Calu3 (cell line): ENCODE results near the gene TBX20. TPM values are rescaled to one million over a fixed set of nuclear protein-coding genes. Genes with fewer than 3 reads are reported as not detected.

Experiments used
- BruUV-seq: library from RNA; stranded (reverse); fragments of 400-500 nt; replicated peaks from 2 replicates; lab custom pipeline; 2021; lab: Mats Ljungman, UMichigan
- CTCF ChIA-PET: fragments of 300-600 bp; sonication (Branson Sonifier 250); formaldehyde crosslinking; loops from one replicate; lab custom pipeline; 2022; ENCODE audit warnings: antibody characterized with exemption; lab: Charles Lee
- DNase-seq: peaks from one replicate; pipeline ENCODE4 v3.0.0; 2022
- H3K27ac Mint-ChIP-seq: one replicate; pipeline ENCODE4 v1.8.0; 2022; ENCODE audit warnings: mixed read lengths; ENCODE audit not compliant: unreplicated experiment
- H3K27me3 Mint-ChIP-seq: one replicate; pipeline ENCODE4 v1.8.0; 2022; ENCODE audit warnings: mixed read lengths; ENCODE audit not compliant: unreplicated experiment
- H3K36me3 Mint-ChIP-seq: one replicate; pipeline ENCODE4 v1.8.0; 2022; ENCODE audit warnings: mild to moderate bottlenecking, moderate library complexity, mixed read lengths; ENCODE audit not compliant: insufficient read depth, unreplicated experiment
- H3K4me1 Mint-ChIP-seq: one replicate; pipeline ENCODE4 v1.8.0; 2022; ENCODE audit warnings: mild to moderate bottlenecking, low read depth, mixed read lengths; ENCODE audit not compliant: unreplicated experiment
- H3K4me3 Mint-ChIP-seq: one replicate; pipeline ENCODE4 v1.8.0; 2022; ENCODE audit warnings: mild to moderate bottlenecking, low read depth, moderate library complexity, mixed read lengths; ENCODE audit not compliant: unreplicated experiment
- H3K9me3 Mint-ChIP-seq: one replicate; pipeline ENCODE4 v1.8.0; 2022; ENCODE audit warnings: low read depth, mixed read lengths; ENCODE audit not compliant: unreplicated experiment
- CTCF ChIP-seq: fragments of 200-600 bp; IDR thresholded peaks from one replicate; pipeline ENCODE4 v1.8.0; 2022; ENCODE audit warnings: antibody characterized with exemption; ENCODE audit not compliant: unreplicated experiment
- intact Hi-C: fragments of 100-400 bp; cut with micrococcal nuclease; formaldehyde crosslinking; loops from one replicate; pipeline ENCODE4 v1.10.0; 2022; ENCODE audit not compliant: unreplicated experiment
- total RNA-seq: library from RNA; stranded (reverse); gene quantifications from 2 replicates; pipeline ENCODE4 v1.2.3, GENCODE V29; 2022

TBX20 gene
- total RNA-seq, 1 experiment from 2014 or later, result 3.4 TPM

GRCh38 chr7:35251606-35252310, 2.1 kb downstream of the TBX20 start:
- H3K4me3 Mint-ChIP-seq, result peak overlapping the region; percentile 71

GRCh38 chr7:35250941-35251340, 3.0 kb downstream of the TBX20 start:
- CTCF ChIA-PET, result no interaction called here
- H3K4me1 Mint-ChIP-seq, result peaks cover 19% of the 10 kb centered on the region
- H3K36me3 Mint-ChIP-seq, result peaks cover 3% of the 10 kb centered on the region
- no peak for TF ChIP-seq CTCF
- H3K4me3 Mint-ChIP-seq, result no peak overlapping the region
- BruUV-seq, result no TSS peak
- H3K27ac Mint-ChIP-seq, result no peak overlapping the region
- H3K9me3 Mint-ChIP-seq, result no peaks in the 10 kb centered on the region
- H3K27me3 Mint-ChIP-seq, result peaks cover 66% of the 10 kb centered on the region
- no peak for DNase-seq
- intact Hi-C loops, result no loop called here

More at GRCh38 chr7:35251606-35252310, 2.1 kb downstream of the TBX20 start:
- intact Hi-C loops, result no loop called here
- H3K36me3 Mint-ChIP-seq, result peaks cover 3% of the 10 kb centered on the region
- no TSS peak for BruUV-seq
- H3K9me3 Mint-ChIP-seq, result no peaks in the 10 kb centered on the region
- H3K27me3 Mint-ChIP-seq, result peaks cover 74% of the 10 kb centered on the region
- TF ChIP-seq CTCF, result no peak
- no peak for DNase-seq
- no peak overlapping the region for H3K27ac Mint-ChIP-seq
- peaks cover 19% of the 10 kb centered on the region for H3K4me1 Mint-ChIP-seq
- CTCF ChIA-PET, result interaction anchor here (0.7 kb wide), 1 partner anchor 1128 kb away, joined by 3 read pairs; no protein-coding TSS in a partner anchor

- peaks cover 61% of the 10 kb centered on the region for H3K27me3 Mint-ChIP-seq
- H3K9me3 Mint-ChIP-seq, result no peaks in the 10 kb centered on the region
- no TSS peak for BruUV-seq
- H3K27ac Mint-ChIP-seq, result no peak overlapping the region
- H3K4me1 Mint-ChIP-seq, result peaks cover 19% of the 10 kb centered on the region
- H3K4me3 Mint-ChIP-seq, result no peak overlapping the region
- TF ChIP-seq CTCF, result no peak
- intact Hi-C loops, result no loop called here
- no peak for DNase-seq
- CTCF ChIA-PET, result no interaction called here
- H3K36me3 Mint-ChIP-seq, result peaks cover 3% of the 10 kb centered on the region
Measured at GRCh38 chr7:35250452-35250851, 3.4 kb downstream of the TBX20 start.

- BruUV-seq, result no TSS peak
- Mint-ChIP-seq H3K27me3 (peaks cover 57% of the 10 kb centered on the region), H3K27ac (no peak overlapping the region), H3K9me3 (no peaks in the 10 kb centered on the region), H3K4me1 (peaks cover 19% of the 10 kb centered on the region), H3K4me3 (no peak overlapping the region), H3K36me3 (peaks cover 3% of the 10 kb centered on the region)
- intact Hi-C loops, result no loop called here
- no peak for TF ChIP-seq CTCF
- CTCF ChIA-PET, result no interaction called here
- no peak for DNase-seq
Measured at GRCh38 chr7:35249537-35249907, 4.4 kb downstream of the TBX20 start.
